K562 (cell line): Measurements from ENCODE around the gene PPP2R3B. TPM values are rescaled to one million over a fixed set of nuclear protein-coding genes. Genes with fewer than 3 reads are reported as not detected.

Experiments
- NR4A1 ChIP-seq, 2 experiments: fragments of 250-450 bp in 1 of 2; fragments of 450-650 bp in 1 of 2; sonication (Bioruptor Pico) in 1 of 2; IDR thresholded peaks; 2 replicates each; pipeline versions ENCODE4 v1.4.0 to v1.6.1; 2016 to 2020; ENCODE audit warnings: mild to moderate bottlenecking in 2 of 2, missing compliant biosample characterization in 1 of 2, missing genetic modification characterization in 1 of 2, moderate library complexity in 1 of 2
- RBBP5 ChIP-seq: fragments of 200-600 bp; sonication (generic); IDR thresholded peaks from 2 replicates; pipeline ENCODE4 v1.6.1; 2012; ENCODE audit warnings: borderline replicate concordance, mild to moderate bottlenecking, low read length, control low read depth, inconsistent platforms; ENCODE audit not compliant: insufficient read depth, poor library complexity, severe bottlenecking
- SMARCB1 ChIP-seq: IDR thresholded peaks from 2 replicates; pipeline ENCODE4 v1.6.1; 2011; ENCODE audit warnings: improper control_type of control experiment, low read depth; ENCODE audit not compliant: insufficient read length
- SNAPC5 ChIP-seq: fragments of 250-450 bp; sonication (Bioruptor Pico); IDR thresholded peaks from 2 replicates; pipeline ENCODE4 v1.8.0; 2021; ENCODE audit warnings: moderate library complexity, mild to moderate bottlenecking, inconsistent platforms
- SNIP1 ChIP-seq: fragments of 450-650 bp; IDR thresholded peaks from 2 replicates; pipeline ENCODE4 v1.7.1; 2017; ENCODE audit warnings: low read depth, mild to moderate bottlenecking
- polyA plus RNA-seq, 8 experiments: library from polyadenylated mRNA; depleted of rRNA in 4 of 8; stranded (reverse) in 5 of 8; unstranded in 3 of 8; fragments of >200 nt; fragmentation: Nextera tagmentation in 2 of 8; fragmentation: Illumina TruSeq in 1 of 8; extraction: Ambion mirVana in 2 of 8; extraction: Trizol in 1 of 8; gene quantifications; 2 replicates each; pipeline versions ENCODE4 v1.2.1 to v1.2.3, GENCODE V29; 2011 to 2014; ENCODE audit warnings: inconsistent platforms in 1 of 8, missing spikeins in 1 of 8
- total RNA-seq, 7 experiments: library from RNA; depleted of rRNA in 6 of 7; stranded (reverse); fragments of >200 nt in 6 of 7; fragmentation: Illumina TruSeq in 2 of 7; extraction: Trizol in 2 of 7; gene quantifications; 2 replicates each; pipeline versions ENCODE4 v1.2.1 to v1.2.3, GENCODE V29; 2011 to 2021; ENCODE audit warnings: low replicate concordance in 1 of 7
- TF ChIP-seq, protein P1 (sequence below): fragments of 450-650 bp; IDR thresholded peaks from 2 replicates; pipeline ENCODE4 v1.6.1; 2016; ENCODE audit warnings: low read depth

PPP2R3B gene
- total and polyA plus RNA-seq, 9 of the 15 experiments (the other 6 are each of a cell fraction or from before 2014, with no cell fraction given): 0.04 to 18.2 (median 8.2) TPM; not detected in 1

GRCh38 chrX:332496-332860 lies 54.2 kb downstream of the PPP2R3B start (continued):
- TF ChIP-seq, protein P1, sequence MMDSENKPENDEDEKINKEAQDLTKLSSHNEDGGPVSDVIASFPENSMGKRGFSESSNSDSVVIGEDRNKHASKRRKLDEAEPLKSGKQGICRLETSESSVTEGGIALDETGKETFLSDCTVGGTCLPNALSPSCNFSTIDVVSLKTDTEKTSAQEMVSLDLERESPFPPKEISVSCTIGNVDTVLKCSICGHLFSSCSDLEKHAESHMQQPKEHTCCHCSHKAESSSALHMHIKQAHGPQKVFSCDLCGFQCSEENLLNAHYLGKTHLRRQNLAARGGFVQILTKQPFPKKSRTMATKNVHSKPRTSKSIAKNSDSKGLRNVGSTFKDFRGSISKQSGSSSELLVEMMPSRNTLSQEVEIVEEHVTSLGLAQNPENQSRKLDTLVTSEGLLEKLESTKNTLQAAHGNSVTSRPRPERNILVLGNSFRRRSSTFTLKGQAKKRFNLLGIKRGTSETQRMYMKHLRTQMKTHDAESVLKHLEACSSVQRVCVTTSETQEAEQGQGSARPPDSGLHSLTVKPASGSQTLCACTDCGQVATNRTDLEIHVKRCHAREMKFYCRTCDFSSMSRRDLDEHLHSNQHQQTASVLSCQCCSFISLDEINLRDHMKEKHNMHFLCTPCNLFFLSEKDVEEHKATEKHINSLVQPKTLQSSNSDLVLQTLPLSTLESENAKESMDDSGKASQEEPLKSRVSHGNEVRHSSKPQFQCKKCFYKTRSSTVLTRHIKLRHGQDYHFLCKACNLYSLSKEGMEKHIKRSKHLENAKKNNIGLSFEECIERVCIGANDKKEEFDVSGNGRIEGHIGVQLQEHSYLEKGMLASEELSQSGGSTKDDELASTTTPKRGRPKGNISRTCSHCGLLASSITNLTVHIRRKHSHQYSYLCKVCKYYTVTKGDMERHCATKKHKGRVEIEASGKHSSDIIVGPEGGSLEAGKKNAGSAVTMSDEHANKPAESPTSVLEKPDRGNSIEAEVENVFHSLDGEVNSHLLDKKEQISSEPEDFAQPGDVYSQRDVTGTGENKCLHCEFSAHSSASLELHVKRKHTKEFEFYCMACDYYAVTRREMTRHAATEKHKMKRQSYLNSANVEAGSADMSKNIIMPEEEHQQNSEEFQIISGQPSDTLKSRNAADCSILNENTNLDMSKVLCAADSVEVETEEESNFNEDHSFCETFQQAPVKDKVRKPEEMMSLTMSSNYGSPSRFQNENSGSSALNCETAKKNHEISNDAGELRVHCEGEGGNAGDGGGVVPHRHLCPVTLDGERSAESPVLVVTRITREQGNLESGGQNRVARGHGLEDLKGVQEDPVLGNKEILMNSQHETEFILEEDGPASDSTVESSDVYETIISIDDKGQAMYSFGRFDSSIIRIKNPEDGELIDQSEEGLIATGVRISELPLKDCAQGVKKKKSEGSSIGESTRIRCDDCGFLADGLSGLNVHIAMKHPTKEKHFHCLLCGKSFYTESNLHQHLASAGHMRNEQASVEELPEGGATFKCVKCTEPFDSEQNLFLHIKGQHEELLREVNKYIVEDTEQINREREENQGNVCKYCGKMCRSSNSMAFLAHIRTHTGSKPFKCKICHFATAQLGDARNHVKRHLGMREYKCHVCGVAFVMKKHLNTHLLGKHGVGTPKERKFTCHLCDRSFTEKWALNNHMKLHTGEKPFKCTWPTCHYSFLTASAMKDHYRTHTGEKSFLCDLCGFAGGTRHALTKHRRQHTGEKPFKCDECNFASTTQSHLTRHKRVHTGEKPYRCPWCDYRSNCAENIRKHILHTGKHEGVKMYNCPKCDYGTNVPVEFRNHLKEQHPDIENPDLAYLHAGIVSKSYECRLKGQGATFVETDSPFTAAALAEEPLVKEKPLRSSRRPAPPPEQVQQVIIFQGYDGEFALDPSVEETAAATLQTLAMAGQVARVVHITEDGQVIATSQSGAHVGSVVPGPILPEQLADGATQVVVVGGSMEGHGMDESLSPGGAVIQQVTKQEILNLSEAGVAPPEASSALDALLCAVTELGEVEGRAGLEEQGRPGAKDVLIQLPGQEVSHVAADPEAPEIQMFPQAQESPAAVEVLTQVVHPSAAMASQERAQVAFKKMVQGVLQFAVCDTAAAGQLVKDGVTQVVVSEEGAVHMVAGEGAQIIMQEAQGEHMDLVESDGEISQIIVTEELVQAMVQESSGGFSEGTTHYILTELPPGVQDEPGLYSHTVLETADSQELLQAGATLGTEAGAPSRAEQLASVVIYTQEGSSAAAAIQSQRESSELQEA: no peak
- TF ChIP-seq RBBP5 (no peak), SNIP1 (no peak), SNAPC5 (CRISPR knock-in tag) (no peak), NR4A1 (CRISPR knock-in tag; IDR thresholded peaks at IDR 0.05) (no peak), NR4A1 (tag; IDR thresholded peaks at IDR 0.05) (no peak), SMARCB1 (no peak)
- TF ChIP-seq, all 486 proteins: peak for 0
